HAP-1 (cell line): ENCODE data around the gene TREML2.
"Not testable (repeated sequence)": the region's sequence is repeated elsewhere in the genome, so short reads cannot be mapped to it uniquely, and the experiment has no call there.

ENCODE experiments used
- DNase-seq, 2 experiments: peaks; one replicate each; pipeline ENCODE4 v3.0.0-alpha.2; 2016 to 2020; ENCODE audit warnings: low spot score in 2 of 2
- H3K27me3 ChIP-seq: fragments of 250-450 bp; sonication (Bioruptor Pico); 2 replicates; pipeline ENCODE4 v1.5.1; 2020; ENCODE audit warnings: low read depth, mild to moderate bottlenecking, moderate library complexity
- H3K36me3 ChIP-seq: fragments of 250-450 bp; sonication (Bioruptor Pico); replicated peaks from 2 replicates; pipeline ENCODE4 v1.5.1; 2020; ENCODE audit warnings: mild to moderate bottlenecking
- H3K4me1 ChIP-seq: fragments of 250-450 bp; sonication (Bioruptor Pico); 2 replicates; pipeline ENCODE4 v1.5.1; 2020; ENCODE audit warnings: mild to moderate bottlenecking
- H3K4me3 ChIP-seq: fragments of 250-450 bp; sonication (Bioruptor Pico); 2 replicates; pipeline ENCODE4 v1.5.1; 2020; ENCODE audit warnings: mild to moderate bottlenecking, moderate library complexity
- H3K9me3 ChIP-seq: fragments of 250-450 bp; sonication (Bioruptor Pico); 2 replicates; pipeline ENCODE4 v1.5.1; 2020; ENCODE audit warnings: mild to moderate bottlenecking, moderate library complexity
- in situ Hi-C: fragments of 300-500 bp; cut with MboI; formaldehyde crosslinking; loops from 3 replicates; pipeline ENCODE4 v1.14.3; 2020; ENCODE audit warnings: low sequenced_read_pairs, inconsistent platforms, mixed read lengths

Gene TREML2, protein sequence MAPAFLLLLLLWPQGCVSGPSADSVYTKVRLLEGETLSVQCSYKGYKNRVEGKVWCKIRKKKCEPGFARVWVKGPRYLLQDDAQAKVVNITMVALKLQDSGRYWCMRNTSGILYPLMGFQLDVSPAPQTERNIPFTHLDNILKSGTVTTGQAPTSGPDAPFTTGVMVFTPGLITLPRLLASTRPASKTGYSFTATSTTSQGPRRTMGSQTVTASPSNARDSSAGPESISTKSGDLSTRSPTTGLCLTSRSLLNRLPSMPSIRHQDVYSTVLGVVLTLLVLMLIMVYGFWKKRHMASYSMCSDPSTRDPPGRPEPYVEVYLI

GRCh38 chr6:41200901-41201763 lies at the start of gene TREML2:
TSS of gene TREML2 (minus strand) at chr6:41201149. CDS start at chr6:41201008, 141 bp downstream.
- DNase-seq: no peak

DNA sequence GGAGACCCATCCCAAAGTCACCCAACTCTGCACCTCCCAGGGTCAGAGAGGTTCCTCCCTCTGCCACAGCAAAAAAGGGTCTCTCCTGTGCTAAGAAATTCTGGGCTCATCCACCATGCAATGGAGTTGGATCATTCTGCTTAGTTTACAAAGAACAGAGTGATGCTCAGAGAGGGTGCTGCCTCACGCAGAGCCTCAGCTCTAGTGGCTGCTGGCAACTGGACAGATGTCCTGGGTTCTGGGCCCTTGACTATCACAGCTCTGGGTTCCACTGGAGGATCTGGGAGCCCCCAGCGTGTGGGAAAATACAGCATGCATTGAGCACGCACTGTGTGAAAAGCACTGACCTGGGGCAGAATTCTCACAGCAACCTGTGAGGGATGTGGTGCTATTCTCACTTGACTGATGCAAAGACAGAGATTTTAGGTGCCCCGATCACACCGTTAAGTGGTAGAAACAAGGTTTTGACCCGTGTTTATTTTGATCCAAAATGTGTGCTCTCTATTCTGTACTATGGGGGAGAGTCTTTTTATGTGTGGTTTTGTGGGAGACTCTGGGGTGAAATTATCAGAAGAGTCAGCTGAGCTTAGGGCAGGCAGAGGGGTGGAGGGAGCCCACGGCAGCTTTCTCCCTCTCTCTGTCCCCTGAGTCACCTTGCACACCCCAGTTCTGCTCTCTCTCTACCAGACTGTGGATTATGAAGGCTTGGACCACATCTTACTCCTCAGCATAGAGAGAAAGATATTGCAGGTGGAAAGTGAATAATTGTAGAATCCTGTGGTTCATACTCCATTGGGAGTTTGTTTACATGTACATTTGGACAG lies 47.1 kb upstream of the TREML2 start:
- no peak overlapping the region for H3K4me3 ChIP-seq
- H3K27me3 ChIP-seq: no peaks in the 10 kb centered on the region
- no peaks in the 10 kb centered on the region for H3K9me3 ChIP-seq
- H3K4me1 ChIP-seq: no peaks in the 10 kb centered on the region
- no peak for DNase-seq
- H3K36me3 ChIP-seq: no peaks in the 10 kb centered on the region
- in situ Hi-C loops: no loop called here

More at GRCh38 chr6:41200901-41201763, at the start of gene TREML2:
- Histone ChIP-seq H3K4me1 (no peaks in the 10 kb centered on the region), H3K27me3 (peaks cover 6% of the 10 kb centered on the region; the same call in 1 of the 2 replicates), H3K4me3 (no peak within 1 kb of the TSS), H3K9me3 (no peaks in the 10 kb centered on the region), H3K36me3 (no peaks in the 10 kb centered on the region)
- in situ Hi-C loops: no loop called here

DNA sequence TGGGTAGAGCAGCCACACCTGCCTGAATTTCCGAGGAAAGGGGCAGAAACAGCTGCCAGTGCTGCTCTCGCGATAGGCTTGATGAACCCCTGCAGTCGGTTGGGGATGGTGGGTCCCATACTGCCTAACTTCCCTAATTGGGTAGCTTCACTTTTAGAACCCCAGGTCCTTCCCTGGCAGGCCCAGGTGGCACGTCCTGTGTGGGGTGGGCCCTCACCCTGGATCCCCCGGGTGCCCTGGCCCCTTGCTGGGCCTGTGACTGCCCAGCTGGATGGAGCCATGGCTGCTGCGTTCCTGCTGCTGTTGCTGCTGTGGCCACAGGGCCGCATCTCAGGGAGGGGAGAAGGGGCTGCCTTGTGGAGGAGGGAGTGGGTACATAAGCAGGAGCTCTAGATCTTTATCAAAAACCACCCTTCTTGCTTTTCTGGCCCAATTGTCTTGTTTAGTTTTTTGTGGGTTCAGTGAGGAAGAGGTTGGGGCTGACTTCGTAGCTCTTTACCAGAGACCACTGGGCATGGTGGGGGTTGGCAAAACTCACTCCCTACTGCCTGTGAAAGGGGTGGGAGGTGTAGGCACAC lies 46.4 kb upstream of the TREML2 start:
- Histone ChIP-seq H3K36me3 (no peaks in the 10 kb centered on the region), H3K27me3 (no peaks in the 10 kb centered on the region), H3K4me1 (no peaks in the 10 kb centered on the region), H3K4me3 (no peak overlapping the region), H3K9me3 (no peaks in the 10 kb centered on the region)
- in situ Hi-C loops: no loop called here
- no peak for DNase-seq

DNA sequence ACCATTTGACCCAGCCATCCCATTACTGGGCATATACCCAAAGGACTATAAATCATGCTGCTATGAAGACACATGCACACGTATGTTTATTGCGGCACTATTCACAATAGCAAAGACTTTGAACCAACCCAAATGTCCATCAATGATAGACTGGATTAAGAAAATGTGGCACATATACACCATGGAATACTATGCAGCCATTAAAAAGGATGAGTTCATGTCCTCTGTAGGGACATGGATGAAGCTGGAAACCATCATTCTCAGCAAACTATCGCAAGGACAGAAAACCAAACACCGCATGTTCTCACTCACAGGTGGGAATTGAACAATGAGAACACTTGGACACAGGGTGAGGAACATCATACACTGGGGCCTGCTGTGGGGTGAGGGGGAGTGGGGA lies 45.6 kb upstream of the TREML2 start:
- H3K27me3 ChIP-seq, DNase-seq, in situ Hi-C loops, H3K4me1 ChIP-seq, H3K36me3 ChIP-seq, H3K4me3 ChIP-seq, H3K9me3 ChIP-seq: not testable (repeated sequence)

DNA sequence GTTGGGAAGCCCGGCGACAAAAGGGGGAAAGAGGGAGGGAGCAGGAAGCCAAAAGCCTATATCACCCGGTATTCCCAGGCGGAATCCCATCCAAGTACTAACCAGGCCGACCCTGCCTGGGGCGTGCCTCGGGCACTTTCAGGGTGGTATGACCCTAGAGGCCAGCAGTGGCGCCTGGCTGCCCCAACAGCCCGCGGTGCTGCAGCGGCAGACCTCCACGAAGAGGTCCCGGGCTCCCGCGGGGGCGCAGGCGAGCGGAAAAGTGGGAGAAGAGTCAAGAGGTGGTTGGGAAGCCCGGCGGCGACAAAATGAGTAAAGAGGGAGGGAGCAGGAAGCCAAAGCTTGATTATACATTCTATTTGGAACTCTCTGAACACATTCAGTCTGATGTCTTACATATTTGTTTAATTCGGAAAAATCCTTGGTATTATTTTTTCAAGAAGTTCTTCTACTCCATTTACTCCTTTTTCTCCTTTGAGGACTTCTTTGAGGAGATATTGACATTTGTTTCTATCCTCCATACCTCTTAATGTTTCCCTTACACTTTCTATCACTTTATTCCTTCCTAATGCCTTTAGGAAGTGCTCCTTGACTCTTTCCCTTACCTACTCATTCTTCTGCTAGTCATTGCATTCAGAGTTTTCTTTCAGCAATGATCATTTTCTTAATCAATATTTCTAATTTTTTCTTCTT lies 38.7 kb upstream of the TREML2 start:
- H3K4me1 ChIP-seq: no peaks in the 10 kb centered on the region
- peaks cover 49% of the 10 kb centered on the region for H3K27me3 ChIP-seq
- in situ Hi-C loops: no loop called here
- H3K36me3 ChIP-seq: no peaks in the 10 kb centered on the region
- H3K9me3 ChIP-seq: no peaks in the 10 kb centered on the region
- DNase-seq: no peak
- H3K4me3 ChIP-seq: no peak overlapping the region

DNA sequence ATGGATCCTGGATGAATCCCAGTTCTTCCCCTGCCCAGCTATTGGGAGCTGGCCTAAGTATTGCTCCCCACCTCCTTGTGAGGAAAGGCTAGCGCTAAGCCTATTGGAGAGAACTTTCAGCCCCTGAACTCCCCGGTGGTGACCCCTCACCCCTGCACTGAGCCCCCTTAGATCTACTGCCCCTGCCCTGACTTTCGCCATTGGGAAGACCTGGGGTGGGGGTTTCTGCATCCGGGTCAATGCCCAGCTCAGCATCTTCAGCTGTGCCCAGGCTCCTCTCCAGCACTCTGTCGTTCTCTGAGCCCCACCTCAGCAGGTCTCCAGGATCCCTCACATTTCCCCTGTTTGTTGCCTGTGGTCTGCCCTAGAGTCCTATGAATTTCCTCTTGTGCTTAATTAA lies 36.2 kb upstream of the TREML2 start:
- H3K4me3 ChIP-seq: no peak overlapping the region
- H3K4me1 ChIP-seq: no peaks in the 10 kb centered on the region
- in situ Hi-C loops: no loop called here

GRCh38 chr6:41236276-41236675 lies 35.3 kb upstream of the TREML2 start:
- DNase-seq: no peak
- Histone ChIP-seq H3K27me3 (peaks cover 58% of the 10 kb centered on the region), H3K9me3 (no peaks in the 10 kb centered on the region), H3K36me3 (no peaks in the 10 kb centered on the region), H3K4me3 (no peak overlapping the region), H3K4me1 (no peaks in the 10 kb centered on the region)
- in situ Hi-C loops: no loop called here

More for the DNA sequence above, 36.2 kb upstream of the TREML2 start:
- Histone ChIP-seq H3K36me3 (no peaks in the 10 kb centered on the region), H3K27me3 (peaks cover 58% of the 10 kb centered on the region), H3K9me3 (no peaks in the 10 kb centered on the region)
- DNase-seq: no peak

- Histone ChIP-seq H3K4me1 (no peaks in the 10 kb centered on the region), H3K9me3 (no peaks in the 10 kb centered on the region), H3K4me3 (no peak overlapping the region), H3K27me3 (peaks cover 29% of the 10 kb centered on the region), H3K36me3 (no peaks in the 10 kb centered on the region)
- no peak for DNase-seq
- in situ Hi-C loops: no loop called here
Observed at GRCh38 chr6:41232667-41233066, 31.7 kb upstream of the TREML2 start.

GRCh38 chr6:41231246-41231645 lies 30.3 kb upstream of the TREML2 start:
- Histone ChIP-seq H3K27me3 (peaks cover 22% of the 10 kb centered on the region), H3K4me1 (no peaks in the 10 kb centered on the region), H3K36me3 (no peaks in the 10 kb centered on the region), H3K4me3 (no peak overlapping the region), H3K9me3 (no peaks in the 10 kb centered on the region)
- no peak for DNase-seq
- in situ Hi-C loops: no loop called here

DNA sequence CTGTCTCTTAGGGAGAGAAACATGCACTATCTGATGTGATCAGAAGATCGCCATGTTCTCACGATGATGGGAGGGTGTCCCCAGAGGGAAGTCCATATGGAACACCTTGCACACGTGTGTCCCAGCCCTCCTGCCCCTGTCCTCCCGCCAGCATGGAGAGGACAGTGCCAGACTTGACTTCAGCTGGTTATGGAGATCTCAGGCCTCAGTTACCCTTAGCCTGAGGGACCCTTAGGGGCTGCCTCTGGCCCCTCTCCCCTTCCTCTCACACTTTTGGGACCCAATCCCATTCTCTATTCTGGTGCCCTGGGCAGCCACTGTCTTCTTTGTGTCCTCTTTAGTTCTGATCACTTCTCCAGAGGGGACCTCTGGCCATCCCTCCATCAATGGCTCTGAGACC lies 28.8 kb upstream of the TREML2 start:
- no peak for DNase-seq
- in situ Hi-C loops: no loop called here
- Histone ChIP-seq H3K36me3 (no peaks in the 10 kb centered on the region), H3K4me1 (no peaks in the 10 kb centered on the region), H3K27me3 (peaks cover 9% of the 10 kb centered on the region; the same call in 1 of the 2 replicates), H3K9me3 (no peaks in the 10 kb centered on the region), H3K4me3 (no peak overlapping the region)

- in situ Hi-C loops: no loop called here
- Histone ChIP-seq H3K4me1 (no peaks in the 10 kb centered on the region), H3K9me3 (no peaks in the 10 kb centered on the region), H3K4me3 (no peak overlapping the region), H3K27me3 (peaks cover 9% of the 10 kb centered on the region; the same call in 1 of the 2 replicates), H3K36me3 (no peaks in the 10 kb centered on the region)
- no peak for DNase-seq
Observed at GRCh38 chr6:41228616-41229015, 27.7 kb upstream of the TREML2 start.

GRCh38 chr6:41228096-41228495 lies 27.1 kb upstream of the TREML2 start, which contains the start of gene TREML4:
TSS of gene TREML4 (plus strand) at chr6:41228349. CDS start at chr6:41228428, 79 bp downstream.
- Histone ChIP-seq H3K4me1 (no peaks in the 10 kb centered on the region), H3K36me3 (no peaks in the 10 kb centered on the region), H3K9me3 (no peaks in the 10 kb centered on the region), H3K27me3 (peaks cover 4% of the 10 kb centered on the region; the same call in 1 of the 2 replicates), H3K4me3 (no peak within 1 kb of the TSS)
- no peak for DNase-seq
- in situ Hi-C loops: no loop called here

DNA sequence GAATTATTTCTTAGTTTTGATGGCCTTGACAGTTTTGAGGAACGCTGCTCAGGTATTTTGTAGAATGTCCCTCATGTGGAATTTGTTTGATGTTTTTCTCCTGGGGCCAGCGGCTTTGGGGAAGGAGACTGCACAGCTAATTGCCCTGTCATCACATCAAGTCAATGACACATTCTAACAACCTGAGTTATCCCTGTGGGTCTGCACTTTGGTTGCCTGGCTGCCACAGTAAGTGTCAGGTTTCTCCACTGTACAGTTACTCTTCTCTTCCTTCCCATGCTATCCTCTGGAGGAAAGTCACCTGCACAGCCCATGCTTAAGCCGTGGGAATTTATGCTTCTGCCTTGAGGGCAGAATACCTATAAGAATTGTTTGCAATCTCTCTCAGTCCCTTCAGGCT lies 25.8 kb upstream of the TREML2 start:
- Histone ChIP-seq H3K4me3 (no peak overlapping the region), H3K27me3 (no peaks in the 10 kb centered on the region), H3K36me3 (no peaks in the 10 kb centered on the region), H3K9me3 (no peaks in the 10 kb centered on the region), H3K4me1 (no peaks in the 10 kb centered on the region)
- in situ Hi-C loops: no loop called here
- no peak for DNase-seq
